GM18867 (cell line): ENCODE measurements around the gene EIF4E.
"Not testable (repeated sequence)": the region's sequence is repeated elsewhere in the genome, so short reads cannot be mapped to it uniquely, and the experiment has no call there.

ENCODE experiments used
- ATAC-seq: cut with Tn5 transposase; IDR thresholded peaks from one replicate; pipeline ENCODE4 v1.9.1; 2021; ENCODE audit warnings: mild to moderate bottlenecking, moderate library complexity; ENCODE audit not compliant: unreplicated experiment

Gene EIF4E

DNA sequence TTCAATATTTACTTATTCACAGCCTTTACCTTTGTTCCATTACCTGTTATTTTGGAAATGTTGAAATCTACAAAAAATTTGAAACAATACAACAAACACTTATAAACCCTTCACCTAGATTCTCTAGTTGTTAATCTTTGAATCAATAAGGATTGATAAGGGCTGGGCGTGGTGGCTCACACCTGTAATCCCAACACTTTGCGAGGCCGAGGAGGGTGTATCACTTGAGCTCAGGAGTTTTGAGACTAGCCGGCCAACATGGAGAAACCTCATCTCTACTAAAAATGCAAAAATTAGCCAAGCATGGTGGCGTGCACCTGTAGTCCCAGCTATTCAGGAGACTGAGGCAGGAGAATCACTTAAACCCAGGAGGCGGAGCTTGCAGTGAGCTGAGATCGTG is 5.9 kb upstream of the EIF4E start:
- ATAC-seq, result not testable (repeated sequence)

DNA sequence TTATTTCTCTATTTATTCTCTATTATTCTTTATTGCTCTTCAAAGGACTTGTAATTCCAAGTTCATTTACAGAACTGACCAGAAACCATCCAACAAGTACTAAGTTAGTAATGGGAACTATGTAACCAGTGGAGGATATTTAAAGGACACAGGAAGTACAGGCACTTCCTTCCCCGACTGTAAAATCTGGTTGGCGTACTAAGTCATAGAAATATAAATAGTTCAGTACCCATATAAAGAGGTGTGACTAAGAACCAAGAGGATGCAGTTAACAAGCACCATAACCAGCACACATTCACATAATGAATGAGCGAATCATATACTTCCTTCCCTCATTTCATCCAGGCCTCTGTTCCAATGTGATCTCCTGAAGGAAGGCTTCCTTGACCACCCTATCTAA is 3.6 kb upstream of the EIF4E start:
- peak; percentile 9 for ATAC-seq

DNA sequence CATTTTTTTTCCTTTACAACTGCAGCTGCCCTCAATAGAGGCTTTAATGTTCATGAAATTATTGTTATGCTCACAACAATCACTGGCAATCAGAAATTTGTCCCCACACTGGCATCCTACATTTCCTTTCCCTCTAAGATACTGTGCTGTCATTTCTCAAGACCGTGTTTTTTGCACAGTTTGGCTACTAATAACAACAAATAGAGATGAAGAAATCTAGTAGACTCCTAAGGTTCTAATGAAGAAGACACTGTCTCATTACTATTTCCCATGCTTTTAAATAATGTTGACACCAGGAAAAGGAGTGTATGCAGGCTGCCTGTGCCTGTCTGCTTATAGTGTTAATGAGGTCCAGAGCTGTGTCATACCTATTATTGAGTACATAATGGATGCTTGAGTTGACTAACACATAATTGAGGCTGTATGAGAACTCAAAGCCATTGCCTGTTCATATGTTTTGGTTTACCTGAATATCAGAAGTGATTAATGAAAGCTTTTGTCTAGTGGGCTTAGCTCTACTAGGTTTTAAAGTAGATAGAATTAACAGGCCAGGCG is 1.5 kb upstream of the EIF4E start:
- no peak for ATAC-seq

DNA sequence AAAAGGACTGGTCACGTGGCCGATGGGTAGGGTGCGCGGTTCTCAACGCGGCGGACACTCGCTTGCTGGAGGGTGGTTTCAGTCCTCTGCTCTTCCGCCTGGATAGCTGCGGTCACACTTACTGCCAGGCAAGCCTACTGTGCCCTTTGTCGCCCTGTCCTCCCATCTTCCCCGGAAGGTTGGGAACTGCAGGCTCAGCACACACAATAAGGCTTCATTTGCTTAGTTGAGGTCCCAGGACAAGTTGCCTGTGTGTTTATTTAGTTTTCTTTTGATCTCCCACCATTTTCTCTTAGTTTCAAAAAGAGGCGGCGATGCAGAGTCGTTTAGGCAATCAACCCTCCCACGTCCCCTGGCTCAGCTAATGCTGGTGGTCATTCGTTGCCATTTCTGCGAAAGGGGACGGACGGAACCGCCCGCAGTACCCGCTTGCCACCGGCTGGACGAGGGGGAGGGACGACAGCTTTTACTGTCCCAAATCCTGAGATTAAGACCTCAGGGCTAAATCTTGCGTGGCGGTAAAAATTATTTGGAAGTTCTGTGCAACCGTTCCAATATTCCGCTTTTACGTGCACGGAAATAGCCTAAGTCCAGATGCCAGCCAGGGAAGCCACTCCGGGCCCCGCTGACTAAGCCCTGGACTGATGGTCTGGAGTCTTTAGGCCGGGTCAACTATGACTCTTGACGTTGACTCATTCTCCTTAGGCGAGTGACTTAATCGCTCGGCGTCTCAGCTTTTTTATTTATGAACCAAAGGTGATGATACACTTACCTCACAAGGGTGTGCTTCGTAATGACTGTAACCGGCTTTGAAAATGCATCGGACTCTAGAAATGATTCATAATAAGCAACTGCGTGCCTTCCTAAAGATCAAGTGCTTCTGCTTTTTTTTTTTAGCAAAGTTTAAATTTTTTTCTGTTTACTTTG is 671 bp upstream of the EIF4E start:
- peak; percentile 51 for ATAC-seq

DNA sequence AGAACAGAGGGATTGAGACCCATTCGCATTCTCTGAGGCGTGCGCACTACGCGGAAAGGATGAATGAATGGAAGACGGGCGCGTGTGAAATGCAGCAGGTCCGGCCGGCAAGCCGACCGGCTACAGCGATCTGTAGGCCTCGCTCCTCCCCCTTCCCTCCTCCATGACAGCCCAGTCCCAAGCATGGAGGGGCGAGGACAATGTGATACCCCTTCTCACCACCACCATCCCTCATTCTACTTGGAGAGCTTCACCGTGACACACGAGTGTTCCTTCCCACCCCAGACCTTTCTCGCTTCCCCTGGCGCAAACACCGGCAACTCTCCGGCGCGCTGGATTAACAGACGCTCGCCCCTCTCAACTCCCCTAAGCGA is 815 bp downstream of the EIF4E start:
- ATAC-seq, result peak; percentile 40

DNA sequence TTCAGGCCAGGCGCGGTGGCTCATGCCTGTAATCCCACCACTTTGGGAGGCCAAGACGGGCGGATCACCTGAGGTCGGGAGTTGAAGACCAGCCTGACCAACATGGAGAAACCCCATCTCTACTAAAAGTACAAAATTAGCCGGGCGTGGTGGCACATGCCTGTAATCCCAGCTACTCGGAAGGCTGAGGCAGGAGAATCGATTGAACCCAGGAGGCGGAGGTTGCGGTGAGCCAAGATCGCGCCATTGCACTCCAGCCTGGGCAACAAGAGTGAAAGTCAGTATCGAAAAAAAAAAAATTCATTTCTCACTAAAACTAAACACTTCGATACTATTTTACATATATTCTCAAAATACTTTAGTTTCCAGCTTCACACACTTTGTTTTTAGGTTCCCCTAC is 2.7 kb downstream of the EIF4E start:
- ATAC-seq, result not testable (repeated sequence)

DNA sequence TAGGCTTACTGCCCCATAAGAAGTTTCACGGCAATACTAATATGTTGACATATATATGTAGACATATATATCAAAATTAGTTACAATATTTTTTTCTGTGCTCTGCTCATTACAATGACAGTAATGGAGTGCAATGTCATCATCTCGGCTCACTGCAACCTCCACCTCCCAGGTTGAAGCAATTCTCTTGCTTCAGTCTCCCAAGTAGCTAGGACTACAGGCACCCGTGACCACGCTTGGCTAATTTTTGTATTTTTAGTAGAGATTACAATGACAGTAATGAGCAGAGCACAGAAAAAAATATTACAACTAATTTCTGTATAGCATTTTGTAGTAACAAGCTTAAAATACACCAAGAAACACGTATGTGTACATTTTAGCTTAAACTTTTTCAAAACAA is 7.6 kb downstream of the EIF4E start:
- ATAC-seq, result no peak

DNA sequence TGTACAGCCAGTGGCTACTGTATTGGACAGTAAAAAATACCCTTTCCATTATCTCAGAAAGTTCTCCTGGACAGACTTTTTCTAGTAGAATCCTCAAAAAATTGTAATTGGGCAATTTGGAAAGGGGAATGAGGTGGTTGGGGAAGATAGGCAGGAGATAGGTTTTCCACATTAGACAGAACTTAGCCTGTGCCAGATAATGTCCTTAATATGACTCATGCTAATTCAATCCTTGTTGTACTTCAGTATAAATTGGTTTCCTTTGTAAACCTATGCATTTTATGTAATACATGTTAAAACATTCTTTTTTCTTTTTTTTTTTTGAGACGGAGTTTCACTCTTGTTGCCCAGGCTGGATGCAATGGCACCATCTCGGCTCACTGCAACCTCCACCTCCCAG is 8.9 kb downstream of the EIF4E start:
- no peak for ATAC-seq

DNA sequence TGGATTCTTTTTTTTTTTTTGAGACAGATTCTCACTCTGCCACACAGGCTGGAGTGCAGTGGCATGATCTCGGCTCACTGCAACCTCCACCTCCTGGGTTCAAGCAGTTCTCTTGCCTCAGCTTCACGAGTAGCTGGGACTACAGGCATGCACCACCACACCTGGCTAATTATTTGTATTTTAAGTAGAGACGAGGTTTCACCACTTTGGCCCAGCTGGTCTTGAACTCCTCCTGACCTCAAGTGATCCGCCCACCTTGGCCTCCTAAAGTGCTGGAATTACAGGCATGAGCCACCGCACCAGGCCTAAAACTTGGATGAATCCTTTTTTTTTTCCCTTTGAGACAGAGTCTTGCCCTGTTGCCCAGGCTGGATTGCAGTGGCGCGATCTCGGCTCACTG is 18.2 kb downstream of the EIF4E start:
- ATAC-seq, result not testable (repeated sequence)

DNA sequence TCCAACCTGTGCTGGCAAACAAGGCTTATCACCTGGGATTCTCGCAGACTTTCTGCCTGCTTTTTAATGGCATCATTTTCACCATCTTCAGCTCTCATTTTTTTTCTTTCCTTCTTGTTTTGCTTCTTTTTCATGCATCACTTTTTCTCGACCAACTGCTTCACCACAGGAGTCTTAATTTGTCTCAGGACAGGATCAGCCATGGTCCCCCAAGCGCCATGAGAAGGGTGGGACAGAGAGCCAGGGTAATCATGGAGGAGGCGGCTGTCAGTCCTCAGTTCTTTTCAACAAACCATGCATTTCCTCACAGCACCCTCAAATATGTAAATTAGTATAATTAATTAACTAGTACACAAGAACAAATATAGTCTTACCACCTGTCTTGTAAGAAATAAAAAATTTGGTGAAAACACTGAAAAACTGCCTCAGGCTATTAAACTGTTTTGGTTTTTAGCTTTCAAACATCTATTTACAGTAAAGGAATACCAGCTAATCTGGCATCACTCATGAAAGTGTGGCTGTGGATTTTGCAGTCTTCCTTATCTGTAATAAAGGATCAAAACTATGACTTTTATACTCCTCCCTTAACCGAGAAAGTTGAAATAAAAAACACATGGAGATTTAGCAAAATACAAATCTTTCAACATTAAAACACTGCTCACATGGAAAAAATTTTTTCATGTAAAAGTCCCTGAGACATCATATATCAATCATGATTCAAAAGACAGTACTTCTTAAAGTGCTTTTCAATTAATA is 19.1 kb downstream of the EIF4E start:
- no peak for ATAC-seq

DNA sequence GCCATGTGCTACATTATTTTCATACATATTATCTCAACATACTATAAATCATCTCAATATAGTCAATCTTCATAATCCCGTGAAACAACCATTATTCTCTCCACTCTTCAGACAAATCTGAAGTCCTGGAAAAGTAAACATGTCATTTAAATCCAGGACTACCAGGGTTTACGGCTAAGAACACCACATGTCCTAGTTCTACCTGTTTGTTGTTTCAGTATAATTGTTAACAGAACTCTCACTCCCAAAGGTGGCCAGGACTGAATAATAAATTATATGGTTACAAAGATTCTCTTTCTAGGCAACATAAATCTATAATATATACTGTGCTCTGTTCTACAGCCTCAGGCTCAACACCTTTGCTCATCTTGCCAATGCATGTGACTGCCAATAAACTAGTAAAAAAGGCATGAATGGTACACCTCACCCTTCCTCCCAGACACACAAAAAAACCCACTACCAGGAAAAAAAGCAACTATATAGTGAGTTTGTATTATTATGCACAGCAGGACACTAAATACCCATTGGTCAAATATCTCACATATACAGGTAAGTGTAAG is 20.1 kb downstream of the EIF4E start:
- no peak for ATAC-seq

DNA sequence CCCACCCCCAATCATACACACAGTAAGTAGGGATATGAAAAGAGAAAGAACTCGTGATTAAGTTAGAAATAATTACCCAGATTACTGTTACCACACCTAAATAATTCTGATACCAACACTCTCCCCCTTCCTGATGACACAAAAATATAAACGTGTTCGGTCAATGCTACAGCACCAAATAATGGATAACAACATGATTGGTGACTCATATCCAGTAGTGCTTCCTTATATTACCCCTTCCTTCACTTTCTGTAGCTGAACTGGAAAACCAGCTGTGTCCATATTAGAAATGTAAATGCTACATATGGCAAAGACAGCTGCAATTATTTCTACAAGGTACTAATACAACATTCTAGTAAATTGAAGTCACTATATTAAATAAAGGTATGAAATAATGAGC is 20.8 kb downstream of the EIF4E start:
- no peak for ATAC-seq

DNA sequence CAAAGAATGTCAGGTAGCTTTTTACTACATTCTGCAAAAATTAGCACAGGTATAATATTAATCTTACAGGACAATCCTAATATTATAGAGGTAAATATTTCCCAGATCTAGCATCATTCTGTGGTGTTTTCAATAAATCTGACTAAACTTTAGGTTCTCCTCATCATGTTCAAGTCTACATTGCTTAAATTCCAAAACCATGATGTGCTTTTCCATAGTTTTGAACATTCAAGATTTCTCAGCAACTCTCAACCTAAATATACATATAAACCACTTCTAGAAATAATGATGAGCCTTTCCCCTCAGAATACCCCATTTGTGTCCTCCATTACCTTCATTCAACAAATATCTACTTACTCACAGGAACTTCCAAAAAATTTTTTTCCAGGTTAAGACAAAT is 23.1 kb downstream of the EIF4E start:
- ATAC-seq, result no peak

DNA sequence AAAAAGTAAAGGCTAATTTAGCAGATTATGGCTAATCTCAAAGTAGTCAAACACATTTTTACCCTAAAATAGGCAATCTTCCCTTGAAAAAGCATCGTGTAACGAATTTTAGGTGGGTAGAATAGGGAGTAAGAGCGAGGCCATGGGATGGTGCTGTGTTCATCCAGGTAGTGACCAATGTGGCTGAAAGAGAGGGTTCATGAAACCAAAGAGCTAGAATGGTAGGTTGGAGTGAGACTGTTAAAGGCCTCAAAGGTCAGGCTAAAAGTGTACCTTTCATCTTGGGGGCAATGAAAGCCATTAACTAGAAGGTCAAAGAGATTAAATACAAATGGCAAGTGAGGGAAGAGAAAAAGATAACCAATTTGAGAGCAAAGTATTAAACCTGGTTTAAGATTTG is 23.6 kb downstream of the EIF4E start:
- no peak for ATAC-seq

DNA sequence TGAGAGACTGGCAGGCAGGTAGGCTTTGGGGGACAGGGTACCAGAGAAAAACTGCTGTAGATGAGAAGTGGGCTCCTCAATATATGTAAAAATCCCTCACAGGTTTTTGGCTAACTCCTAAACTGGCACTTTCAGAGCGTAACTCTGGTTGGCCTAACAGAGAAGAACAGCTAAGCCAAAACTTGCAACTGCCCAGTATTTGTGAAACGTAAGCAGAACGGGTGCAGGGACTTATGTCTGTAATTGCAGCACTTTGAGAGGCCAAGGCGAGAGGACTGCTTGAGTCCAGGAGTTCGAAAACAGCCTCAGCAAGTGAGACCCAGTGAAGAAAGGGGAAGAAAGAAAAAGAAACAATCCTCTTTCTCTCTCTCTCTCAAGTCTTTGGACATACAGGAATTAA is 25.0 kb downstream of the EIF4E start:
- no peak for ATAC-seq

DNA sequence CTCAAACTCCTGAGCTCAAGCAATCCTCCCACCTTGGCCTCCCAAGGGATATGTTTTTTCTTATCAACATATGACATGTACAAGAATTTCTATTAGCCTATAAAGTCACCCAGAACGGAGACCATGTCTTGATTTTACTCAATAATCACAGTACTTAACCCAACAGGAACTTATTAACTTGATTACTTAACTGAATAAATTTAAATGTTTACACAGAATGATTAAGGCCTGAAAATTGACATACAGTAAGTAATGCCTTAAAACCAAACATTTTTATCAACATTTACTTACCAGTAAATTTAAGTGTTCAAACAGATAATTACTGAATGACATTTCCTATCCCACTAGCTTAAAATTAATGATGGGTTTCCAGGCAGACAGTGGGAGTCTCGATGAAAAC is 25.4 kb downstream of the EIF4E start:
- no peak for ATAC-seq

DNA sequence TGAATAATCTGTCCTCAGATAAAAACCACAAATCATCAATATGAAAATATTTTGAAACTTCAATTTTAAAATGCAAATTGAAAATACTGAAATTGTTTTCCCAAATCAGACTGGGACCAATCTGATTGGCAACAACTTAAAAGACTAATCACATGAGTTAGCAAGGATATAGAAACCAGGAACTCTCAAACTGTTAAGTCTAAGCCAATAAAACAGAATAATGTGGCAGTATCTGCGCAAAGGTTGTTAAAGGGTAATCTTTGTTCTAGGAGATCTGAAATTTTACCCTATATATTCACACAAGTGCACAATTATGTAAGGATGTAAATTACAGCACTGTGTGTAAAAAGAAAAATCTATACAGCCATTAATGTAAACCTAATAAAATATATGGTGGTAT is 29.7 kb downstream of the EIF4E start:
- ATAC-seq, result no peak

DNA sequence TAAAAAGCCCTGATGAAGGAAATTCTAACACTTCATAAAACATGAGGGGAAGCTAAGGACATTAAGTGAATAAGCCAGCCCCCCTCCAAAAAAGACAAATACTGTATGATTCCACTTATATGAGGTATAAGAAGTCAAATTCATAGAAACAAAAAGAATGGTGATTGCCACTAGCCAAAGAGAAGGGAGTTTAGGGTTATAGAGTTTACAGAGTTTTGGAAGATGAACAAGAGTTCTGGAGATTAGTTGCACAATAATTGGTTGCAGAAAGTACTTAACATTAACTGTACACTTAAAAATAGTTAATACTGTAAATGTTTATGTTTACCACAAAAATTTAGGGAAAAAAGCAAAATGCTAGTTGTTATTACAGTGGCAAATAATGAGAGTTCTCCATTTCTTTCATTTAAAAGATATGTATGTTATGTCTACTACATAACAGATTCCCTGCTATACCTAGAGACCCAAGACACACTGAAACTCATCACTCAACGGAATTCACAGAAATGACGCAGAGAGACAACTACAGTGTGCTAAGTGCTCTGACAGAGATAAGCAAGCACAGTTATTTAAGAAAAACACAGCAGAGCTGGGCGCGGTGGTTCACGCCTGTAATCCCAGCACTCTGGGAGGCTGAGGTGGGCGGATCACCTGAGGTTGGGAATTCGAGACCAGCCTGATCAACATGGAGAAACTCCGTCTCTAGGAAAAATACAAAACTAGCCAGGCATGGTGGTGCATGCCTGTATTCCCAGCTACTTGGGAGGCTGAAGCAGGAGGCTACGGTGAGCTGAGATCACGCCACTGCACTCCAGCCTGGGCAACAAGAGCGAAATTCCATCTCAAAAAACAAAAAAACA is 37.2 kb downstream of the EIF4E start:
- no peak for ATAC-seq

DNA sequence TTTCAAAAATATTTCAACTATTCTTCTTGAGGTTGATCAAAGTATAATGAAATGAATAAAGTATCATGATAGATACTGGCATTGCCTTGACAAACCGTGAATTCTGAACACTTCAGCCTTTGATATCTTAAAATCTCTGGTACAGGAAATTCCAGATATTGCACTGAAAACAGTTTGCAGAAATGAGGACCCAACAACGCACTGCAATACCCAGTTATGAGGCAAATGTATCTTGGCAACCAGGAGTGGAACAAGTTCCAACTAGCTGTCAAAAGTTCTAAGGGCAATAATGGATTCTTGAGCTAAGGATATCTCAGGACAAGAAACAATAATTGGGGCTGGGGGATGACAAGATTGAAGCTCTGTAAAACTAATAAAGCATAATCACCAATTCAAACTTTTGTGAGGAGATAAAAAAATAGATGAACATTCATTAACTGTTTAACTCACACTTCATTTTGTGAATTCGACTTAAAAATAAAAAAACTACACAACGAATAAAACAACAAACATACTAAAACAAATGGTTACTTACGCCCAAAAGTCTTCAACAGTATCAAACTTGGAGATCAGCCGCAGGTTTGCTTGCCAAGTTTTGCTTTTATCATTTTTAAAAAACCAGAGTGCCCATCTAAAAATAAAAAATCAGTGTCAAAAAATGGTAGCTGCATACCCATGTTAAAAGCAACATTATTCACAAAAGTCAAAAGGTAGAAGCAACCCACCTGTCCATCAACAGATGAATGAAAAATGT is 38.1 kb downstream of the EIF4E start:
- no peak for ATAC-seq

DNA sequence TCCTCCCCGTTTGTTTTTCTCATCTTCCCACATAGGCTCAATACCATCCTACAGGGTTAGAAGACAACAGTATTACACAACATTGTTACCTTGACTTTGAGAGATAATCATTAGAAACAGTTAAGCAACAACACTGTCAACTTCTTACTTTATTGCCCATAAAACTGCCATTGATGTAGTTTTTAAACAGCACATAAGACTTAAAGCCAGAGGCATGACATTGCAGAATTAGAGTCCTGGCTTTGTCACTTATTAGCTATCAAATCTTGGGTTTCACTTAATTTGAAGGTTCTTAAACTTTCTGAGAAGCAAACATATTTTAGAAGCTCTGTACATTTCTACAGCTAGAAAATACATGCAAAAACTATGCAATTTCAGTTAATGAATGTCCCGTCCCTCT is 41.8 kb downstream of the EIF4E start:
- no peak for ATAC-seq
